ENCODE measurements around the gene NFATC1.

The NFATC1 gene

DNA sequence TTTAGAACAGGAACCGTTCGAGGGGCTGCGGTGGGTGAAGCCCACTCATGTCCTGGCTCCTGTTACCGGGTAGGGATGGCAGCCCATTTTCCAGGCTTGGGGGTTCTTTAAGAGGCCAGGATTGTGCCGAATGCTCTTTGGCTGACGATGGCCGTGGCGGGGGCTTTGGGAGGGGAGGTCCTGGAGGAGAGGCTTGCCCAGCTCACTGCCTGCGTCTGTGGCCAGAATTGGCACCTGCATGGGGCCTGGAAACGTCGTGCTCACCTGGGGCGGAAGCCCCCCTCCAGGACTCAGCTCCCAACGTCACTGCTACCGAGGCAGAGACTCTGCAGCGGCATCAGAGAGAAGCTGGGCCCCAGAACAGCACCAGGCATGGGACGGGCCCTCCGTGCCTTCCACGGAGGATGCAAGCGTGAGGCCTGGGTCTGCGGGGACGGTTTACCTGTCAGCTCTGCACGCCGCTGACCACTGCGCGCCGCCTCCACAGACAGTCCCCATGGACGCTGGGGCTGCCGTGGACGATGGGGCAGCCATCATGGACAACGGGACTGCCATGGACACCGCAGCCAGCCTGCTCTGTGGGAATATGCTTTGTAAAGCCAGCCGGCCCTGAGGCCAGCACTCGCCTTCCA, 82.9 kb downstream of the NFATC1 start:
- peak; percentile 22 for DNase-seq

DNA sequence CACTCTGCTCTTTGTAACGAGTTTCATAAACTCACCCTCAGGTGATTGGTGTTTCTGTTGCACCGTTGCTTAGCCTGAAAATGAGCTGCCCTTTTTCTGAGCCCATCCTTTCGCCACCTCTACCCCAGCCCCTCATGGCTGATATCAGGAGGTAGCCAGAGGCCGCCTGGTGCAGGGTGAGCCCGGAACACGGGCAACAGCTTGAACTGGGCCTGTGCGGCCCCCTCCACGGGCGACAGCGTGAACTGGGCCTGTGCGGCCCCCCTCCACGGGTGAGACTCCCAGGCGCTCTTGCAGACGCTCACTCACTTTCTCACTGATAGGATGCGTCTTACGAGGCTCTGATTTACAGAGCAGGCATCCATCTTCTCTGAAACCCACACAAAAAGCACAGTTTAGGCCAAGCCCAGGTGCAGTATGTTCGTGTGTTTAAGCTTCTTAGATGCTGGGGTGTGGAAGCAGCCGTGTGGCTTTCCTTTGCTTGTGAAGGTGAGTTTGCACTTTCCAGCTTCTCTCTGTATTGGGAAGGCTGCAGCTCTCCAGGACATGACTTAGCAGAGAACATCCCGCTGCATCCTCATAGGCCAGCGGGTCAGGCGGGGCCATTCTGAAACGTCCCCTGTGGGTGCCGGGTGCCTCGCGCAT, 83.5 kb downstream of the NFATC1 start:
- peak; percentile 7 for DNase-seq

DNA sequence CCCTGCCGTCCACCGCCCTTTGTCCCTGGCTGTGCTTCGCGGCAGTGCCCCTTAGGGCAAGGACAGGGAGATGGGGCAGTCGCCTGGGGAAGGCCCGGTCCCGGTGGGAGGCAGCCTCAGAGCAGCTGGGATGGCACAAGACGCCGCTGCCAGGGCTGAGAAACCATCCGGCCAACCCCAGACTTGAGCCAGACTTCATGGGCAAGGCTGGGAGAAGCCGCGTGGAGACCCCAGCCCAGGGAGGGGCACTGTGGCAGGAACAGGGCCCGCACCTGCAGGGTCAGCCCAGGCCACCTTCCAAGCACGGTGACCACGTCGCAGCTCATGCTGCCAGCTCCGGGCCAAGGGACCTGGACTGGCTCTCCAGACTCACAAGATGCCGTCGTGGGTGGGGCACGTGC, 84.0 kb downstream of the NFATC1 start:
- DNase-seq: peak; percentile 18

DNA sequence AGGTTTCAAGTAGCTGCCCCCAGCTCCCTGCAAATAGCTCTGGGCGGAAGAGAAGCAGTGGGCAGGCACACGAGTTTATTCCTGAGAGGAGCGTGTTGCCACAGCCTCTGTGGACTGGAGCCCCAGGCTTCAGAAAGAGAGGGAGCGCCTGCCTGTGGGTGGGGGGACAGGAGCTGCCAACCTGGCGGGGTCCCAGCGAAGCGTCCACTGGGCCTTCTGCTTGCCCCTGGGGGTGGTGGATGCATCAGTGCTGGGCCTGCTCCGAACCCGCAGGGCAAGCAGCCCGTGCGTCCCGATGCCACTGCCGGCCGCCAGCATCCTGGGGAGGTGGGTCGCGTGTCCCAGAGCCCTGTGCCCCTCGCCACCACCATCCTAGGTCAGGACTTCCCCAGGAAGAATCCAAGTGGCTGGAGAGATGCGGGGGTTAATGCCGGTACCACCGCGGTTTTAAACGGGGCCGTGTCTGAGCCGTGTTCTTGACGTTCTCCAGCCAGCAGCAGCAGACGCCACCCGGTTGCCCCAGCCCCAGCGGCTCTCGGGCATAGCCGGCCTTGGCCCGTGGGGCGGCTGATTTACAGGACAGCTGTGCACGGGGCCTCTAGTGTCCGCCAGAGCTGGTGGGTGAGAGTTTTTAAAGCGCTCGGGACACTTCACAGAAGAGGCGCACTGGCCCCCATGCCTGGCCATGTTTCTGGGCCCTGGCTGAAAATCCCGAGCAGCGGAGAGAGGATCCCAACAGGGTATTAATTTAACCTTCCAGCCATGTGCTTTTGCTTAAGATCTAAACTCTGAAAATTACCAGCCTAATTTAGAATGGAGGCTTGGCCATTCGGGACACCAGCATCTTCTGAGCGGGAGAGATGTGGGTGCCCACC, 84.7 kb downstream of the NFATC1 start:
- DNase-seq: peak; percentile 37

DNA sequence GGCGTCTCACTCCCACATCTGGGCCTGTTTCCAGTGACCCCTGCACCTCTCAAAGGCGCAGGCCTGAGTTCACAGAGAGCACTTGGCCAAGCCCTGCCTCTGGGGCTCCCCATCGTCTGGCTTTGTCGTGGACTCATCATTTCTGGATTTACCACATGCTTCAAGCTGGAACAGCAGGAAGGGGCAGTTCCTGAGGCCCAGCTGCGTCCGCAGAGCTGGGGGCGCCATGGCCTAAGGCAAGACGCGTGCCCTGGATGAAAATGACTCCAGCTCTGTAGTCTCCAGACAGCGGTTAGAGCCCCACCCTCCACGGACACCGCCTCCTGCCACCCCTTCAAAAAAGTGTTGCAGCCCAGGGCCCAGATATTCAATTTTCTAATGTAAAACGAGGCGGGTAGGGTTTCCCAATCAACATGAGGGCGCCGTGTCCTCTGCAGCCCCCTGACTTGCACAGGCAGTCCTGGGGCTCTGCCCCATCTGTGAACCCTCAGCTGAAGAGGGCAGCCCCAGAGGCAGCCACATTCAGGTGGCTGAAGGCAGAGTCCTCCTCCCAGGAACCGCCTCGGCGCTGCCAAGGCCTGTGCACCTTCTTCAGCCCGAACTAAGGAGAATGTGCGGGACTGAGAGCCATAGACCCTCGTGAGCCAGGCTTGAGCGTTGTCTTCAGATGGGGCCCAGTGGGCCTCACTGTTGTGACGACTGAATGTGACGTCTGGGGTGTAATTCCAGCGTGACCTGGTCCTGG, 85.5 kb downstream of the NFATC1 start:
- peak; percentile 22 for DNase-seq

DNA sequence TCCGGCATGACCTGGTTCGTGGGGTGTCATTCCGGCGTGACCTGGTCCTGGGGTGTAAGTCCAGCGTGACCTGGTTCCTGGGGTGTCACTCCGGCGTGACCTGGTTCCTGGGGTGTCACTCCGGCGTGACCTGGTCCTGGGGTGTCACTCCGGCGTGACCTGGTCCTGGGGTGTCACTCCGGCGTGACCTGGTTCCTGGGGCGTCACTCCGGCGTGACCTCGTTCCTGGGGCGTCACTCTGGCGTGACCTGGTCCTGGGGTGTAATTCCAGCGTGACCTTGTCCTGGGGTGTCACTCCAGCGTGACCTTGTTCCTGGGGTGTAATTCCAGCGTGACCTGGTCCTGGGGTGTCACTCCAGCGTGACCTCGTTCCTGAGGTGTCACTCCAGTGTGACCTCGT, 87.7 kb downstream of the NFATC1 start:
- DNase-seq: peak; percentile 9

DNA sequence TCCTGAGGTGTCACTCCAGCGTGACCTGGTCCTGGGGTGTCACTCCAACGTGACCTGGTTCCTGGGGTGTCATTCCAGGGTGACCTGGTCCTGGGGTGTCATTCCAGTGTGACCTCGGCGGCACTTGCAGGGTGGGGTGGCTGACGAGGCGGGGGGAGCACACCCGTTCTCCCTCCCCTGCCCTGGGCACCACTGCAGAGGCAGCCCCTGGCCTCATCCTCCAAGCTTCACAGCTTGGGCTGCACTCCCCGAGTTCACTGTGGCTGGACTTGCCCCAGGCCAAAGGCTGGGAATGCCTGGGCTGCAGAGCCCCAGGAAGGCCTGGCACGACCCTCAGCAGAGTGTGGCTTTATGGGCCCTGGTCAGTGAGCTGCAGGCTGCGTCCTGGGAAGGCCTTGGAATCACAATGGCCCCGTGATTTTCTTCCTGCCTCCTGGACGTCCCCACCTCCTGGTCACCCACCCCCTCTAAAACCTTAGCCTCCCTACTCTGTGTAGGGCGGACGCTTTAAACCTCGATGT, 88.3 kb downstream of the NFATC1 start:
- peak; percentile 9 for DNase-seq

DNA sequence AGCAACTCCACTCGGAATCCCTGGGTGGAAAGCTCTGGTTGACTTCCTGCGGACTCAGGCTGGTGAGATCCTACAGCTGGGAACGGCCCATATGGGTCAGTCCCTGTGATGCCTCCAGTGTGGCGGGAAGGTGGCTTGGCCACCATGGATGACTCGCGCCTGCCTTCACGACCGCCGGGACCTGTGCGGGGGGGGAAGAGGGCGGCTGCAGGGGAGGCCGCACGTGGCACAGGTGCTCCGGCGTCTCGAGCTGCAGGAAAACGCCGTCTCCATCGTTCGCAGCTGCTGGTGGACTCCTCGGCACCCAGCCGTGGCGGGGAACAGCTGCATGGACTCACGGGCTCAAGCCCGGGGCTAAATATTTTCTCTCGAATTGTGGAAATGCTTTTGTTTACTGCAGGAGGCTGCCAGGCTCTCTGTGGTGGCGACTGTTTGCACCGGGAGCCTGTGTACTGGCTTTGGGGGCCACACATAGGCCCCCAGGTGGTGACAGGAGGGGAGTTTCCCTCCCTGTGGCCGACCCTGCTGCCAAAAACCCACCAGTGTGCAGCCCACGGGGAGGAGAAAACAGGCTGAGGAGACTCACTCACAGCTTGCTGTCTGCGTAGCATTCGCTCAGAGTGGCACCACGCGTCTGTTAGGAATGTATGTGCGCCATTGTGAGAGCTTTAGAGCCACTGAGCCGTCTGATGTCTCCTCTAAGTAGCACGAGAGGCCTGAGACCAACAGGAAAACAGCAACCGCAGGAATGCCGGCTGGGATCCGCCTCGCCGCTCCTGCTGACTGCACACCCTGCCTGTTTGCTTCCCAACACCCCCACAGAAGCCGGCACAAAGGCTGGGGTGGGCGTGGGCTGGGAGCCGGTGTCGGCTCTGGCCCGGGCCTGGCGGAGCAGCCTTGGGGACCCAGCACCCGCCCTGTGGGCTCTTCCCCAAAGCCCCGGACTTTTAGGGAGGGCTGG, 89.2 kb downstream of the NFATC1 start:
- peak; percentile 86 for DNase-seq

DNA sequence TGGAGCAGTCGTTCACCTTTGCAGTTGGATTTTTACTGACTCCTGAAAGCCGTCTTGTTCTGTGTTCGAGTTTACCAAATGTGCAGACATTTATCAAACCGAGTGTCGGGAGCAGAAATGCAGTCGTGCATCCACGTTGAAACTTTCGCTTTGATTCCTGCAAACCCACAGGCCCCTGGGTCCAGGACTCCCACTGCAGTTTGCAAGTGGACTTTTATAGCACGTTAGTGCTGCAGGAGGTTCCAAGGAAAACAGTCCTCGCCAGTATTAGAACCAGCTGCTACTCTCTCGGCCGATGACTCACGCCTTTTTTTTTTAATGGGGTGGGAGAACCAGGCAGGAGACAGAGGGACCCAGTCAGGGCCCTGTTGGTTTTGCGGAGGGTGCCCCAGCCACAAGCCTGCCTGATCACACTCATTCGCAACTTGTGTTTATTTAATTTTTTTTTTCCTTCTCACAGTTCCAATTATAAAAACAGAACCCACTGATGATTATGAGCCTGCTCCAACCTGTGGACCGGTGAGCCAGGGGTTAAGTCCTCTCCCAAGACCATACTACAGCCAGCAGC, 90.1 kb downstream of the NFATC1 start:
- DNase-seq: peak; percentile 70

DNA sequence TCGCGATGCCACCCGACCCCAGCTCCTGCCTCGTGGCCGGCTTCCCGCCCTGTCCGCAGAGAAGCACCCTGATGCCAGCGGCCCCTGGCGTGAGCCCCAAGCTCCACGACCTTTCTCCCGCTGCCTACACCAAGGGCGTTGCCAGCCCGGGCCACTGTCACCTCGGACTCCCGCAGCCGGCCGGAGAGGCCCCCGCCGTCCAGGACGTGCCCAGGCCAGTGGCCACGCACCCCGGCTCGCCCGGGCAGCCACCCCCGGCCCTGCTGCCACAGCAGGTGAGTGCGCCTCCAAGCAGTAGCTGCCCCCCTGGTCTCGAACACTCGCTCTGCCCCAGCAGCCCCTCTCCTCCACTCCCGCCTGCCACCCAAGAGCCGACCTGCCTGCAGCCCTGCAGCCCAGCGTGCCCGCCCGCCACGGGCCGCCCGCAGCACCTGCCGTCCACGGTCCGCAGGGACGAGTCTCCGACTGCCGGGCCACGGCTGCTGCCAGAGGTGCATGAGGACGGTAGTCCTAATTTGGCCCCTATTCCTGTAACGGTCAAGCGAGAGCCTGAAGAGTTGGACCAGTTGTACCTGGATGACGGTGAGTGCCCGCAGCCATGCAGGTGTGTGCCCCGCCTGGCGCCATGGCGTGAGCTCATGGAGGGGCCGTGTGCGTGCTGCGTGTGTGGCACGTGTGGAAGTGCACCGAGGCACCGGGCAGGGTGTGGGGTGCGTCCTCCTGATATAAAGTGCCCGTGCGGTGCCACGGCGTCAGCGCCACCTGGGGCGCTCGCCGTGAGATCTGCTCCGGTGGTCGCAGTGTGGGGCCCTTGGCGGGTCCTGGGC, 90.8 kb downstream of the NFATC1 start:
- DNase-seq: peak; percentile 11

DNA sequence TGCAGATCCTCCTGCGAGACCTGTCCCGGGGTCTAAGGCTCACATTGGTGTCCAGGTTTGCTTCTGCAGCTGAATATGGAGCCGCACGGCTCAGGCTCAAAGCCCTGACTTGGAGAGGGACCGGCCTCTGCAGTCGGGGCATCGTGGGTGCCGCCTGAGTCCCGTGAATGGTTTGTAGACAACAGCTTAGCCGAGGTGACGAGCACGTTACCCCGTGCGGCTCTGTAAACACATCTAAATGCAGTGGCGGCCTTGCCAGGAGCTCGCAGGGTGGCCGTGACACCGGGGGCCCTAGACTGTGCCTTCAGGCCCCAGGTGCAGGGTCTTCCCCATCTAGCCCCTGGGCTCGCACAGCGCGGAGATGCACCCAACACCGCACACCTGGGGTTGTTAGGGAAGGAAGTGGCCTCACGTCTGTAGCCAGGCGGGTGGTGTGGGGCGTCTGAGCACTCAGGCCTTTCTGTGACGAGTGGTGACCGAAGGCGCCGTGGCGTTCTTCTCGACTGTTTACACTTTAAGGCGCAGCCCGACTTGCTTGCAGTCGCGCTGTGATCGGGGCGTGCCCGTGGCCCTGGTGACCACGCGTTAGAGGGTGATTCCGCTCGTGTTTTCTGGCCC, 91.6 kb downstream of the NFATC1 start:
- no peak for DNase-seq

DNA sequence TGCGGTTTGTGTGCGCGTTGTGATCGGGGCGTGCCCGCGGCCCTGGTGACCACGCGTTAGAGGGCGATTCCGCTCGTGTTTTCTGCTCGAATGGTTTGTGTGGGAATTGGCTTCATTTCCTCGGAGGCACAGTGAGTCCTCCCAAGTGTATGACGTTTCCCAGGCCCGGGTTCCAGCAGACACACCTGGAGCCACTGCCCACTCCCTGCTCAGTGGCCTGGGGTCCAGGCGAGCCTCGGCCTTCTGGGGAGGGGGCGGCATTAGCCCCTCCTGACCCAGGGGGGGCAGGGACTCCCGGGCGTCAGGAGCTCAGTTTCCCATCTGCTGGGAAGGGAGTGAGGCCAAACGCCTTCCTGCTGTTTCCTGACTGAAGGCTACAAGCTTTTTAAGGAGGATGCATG, 92.1 kb downstream of the NFATC1 start:
- DNase-seq: peak; percentile 21

DNA sequence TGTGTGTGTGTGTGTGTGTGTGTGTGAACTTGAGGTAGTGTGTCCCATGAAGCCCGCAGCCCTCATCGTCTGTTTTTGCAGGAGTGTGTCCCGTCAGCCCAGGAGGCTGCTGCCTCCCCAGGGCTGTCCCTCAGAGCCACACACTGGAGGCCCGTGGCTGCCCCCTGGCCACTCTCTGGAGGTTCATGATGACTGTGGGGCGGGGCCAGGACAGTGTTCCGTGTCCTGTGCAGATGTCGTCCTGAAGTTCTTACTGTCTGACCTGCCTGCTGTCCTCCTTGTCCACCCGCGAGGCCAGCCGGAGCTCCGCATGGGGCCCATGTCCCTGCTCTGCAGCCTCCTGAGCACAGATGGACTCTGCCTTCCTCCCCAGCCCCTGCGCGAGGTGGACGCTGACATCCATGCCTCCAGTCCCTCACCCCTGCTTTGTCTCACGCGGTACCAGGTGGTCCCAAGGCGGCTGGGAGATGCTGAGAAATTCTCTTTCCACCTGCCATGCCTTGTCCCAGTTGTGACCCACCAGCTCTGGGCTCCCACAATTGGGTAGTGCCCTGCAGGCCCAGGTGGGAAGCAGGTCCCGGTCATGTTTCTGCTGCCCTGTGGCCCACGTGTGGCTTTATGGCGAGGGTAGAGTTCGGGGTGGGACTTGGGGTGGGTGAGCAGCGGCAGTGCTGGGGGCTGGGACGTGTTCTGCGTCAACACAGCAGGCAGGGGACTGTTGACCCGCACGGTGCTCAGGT, 92.8 kb downstream of the NFATC1 start:
- no peak for DNase-seq

DNA sequence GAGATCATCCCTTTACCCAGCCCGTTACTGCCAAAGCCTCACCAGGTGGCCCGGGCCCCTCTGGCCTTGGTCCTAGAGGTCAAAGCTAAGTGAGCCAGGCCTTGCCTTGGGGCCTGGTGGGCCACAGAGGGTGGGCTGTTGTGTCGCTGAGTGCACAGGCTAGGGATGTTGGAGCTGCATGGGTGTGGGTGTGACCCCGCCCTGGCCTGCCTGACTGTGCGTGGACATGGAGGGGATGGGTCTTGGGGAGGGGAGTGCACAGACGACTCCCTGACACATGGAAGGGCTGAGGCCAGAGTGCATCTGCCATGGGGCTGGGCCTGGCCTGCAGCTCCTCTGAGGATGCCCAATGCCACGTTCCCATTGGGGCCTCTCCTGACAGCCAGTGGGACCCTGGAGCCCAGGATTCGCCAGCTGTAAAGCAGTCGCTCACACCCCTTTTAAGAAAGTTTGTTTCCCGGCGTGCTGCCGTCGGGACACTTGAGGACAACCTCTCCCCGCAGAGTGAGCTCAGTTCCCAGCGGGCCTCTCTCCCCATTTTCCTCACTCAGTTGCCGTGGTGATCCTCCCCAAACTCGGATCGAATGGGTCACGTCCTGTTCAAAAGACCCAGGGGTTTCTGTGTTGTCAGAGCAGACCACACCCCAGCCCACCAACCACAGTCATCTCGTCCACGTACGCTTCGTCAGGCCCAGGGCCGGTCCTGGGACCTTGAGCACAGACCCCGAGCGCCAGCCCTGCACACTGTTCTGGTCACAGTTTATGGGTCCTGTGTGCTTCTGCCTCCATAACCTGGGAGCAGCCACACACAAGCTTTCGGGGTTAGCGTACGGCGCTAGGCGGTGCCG, 93.5 kb downstream of the NFATC1 start:
- peak; percentile 21 for DNase-seq

DNA sequence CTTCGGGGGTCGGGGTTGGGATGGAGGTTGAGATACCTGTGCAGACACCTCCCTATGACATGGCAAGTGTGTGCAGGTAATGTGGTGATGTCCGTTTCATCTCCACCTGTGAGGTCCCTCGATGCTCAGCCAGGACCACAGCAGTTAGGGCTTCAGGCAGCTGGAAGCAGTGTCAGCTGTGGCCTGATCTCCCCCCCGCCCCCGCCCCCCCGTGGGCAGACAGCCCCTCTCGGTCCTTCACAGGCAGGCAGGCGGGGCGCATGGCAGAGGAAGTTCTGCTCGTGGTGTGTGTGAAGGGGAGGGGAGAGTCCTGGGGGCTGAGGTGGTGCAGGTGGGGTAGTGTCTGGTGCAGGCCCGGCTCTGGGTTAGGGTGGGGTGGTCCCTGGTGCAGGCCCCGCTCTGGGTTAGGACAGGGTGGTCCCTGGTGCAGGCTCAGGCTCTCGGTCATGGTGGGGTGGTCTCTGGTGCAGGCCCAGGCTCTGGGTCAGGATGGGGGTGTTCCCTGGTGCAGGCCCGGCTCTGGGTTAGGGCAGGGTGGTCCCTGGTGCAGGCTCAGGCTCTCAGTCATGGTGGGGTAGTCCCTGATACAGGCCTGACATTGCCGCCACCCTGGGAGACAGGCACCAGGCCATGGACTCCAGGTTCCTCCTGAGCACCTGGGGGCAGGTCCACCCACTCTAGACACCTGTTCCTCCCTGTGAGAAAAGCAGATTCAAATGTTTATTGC, 94.3 kb downstream of the NFATC1 start:
- peak; percentile 22 for DNase-seq

DNA sequence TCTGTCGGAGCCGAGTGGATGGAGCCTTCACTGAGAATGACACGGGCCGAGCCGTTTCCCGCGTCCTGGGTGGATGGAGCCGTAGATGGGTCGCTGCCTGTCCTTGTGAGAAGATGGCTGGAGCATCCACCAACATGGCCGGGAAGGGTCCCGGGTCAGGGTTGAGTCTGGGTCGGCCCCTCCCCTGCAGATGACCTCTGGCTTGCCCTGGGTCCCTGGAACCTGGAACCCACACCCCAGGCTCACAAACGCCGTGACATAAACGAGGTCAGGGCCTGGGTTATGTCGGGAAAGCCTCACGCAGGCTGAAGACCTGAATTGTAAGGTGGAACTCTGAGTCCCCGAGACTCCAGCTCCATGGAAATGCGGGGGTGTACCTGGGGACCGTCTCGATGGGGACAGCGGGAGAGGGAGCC, 94.9 kb downstream of the NFATC1 start:
- DNase-seq: peak; percentile 17

DNA sequence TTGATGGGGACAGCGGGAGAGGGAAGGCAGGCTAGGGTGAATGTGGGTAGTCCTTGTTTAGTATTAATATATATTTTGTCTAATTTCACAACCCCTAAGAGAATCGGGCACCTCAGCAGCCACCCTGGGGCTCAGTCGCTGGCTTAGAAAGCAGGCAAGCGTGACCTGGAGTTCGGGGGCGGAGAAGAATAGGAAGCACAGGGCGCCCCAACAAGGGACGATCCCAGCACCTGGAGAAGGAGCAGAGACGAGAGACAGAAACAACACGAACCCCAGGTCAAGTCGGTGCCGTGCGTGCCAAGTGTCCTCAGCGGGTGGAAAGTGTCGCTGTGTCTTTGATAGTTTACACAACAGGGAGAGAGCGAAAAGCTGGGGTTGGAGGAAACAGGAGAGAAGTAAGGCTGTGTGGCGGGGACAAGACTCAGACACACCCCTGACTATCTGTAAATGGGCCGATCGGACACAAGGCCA, 95.4 kb downstream of the NFATC1 start:
- peak; percentile 13 for DNase-seq

All from right hindlimb (tissue), 1 donor.